ENCODE measurements around the gene RFPL3.

RFPL3 gene

GRCh38 chr22:32325416-32325801 lies 32.3 kb upstream of the RFPL3 start:
- TF ChIP-seq POLR2A (IDR thresholded peaks at IDR 0.05; ENCODE audit: low read length), result no peak
- TF ChIP-seq GATA1 (IDR thresholded peaks at IDR 0.05; ENCODE audit: low read depth, low read length), result no peak
- peak; percentile 40 to 57 for DNase-seq

GRCh38 chr22:32325811-32326237 lies 31.8 kb upstream of the RFPL3 start:
- no peak for DNase-seq
- TF ChIP-seq GATA1 (IDR thresholded peaks at IDR 0.05; ENCODE audit: low read depth, low read length) (no peak), POLR2A (IDR thresholded peaks at IDR 0.05; ENCODE audit: low read length) (no peak)

GRCh38 chr22:32326647-32327046 lies 31.0 kb upstream of the RFPL3 start:
- TF ChIP-seq GATA1 (IDR thresholded peaks at IDR 0.05; ENCODE audit: low read depth, low read length) (no peak), POLR2A (IDR thresholded peaks at IDR 0.05; ENCODE audit: low read length) (no peak)
- DNase-seq, result no peak

- no peak for DNase-seq
- TF ChIP-seq GATA1 (IDR thresholded peaks at IDR 0.05; ENCODE audit: low read depth, low read length) (no peak), POLR2A (IDR thresholded peaks at IDR 0.05; ENCODE audit: low read length) (no peak)
These were observed 30.6 kb upstream of the RFPL3 start for GRCh38 chr22:32327066-32327465.

GRCh38 chr22:32327596-32328171 lies 30.0 kb upstream of the RFPL3 start:
- TF ChIP-seq GATA1 (IDR thresholded peaks at IDR 0.05; ENCODE audit: low read depth, low read length) (no peak), POLR2A (IDR thresholded peaks at IDR 0.05; ENCODE audit: low read length) (no peak)
- DNase-seq, result no peak

GRCh38 chr22:32328306-32329201 lies 29.1 kb upstream of the RFPL3 start:
- TF ChIP-seq POLR2A (IDR thresholded peaks at IDR 0.05; ENCODE audit: low read length) (no peak), GATA1 (IDR thresholded peaks at IDR 0.05; ENCODE audit: low read depth, low read length) (no peak)
- DNase-seq, result no peak

GRCh38 chr22:32329202-32329645 lies 28.4 kb upstream of the RFPL3 start:
- TF ChIP-seq POLR2A (IDR thresholded peaks at IDR 0.05; ENCODE audit: low read length) (no peak), GATA1 (IDR thresholded peaks at IDR 0.05; ENCODE audit: low read depth, low read length) (no peak)
- DNase-seq, result no peak

- DNase-seq, result no peak
- no peak for TF ChIP-seq GATA1 (IDR thresholded peaks at IDR 0.05; ENCODE audit: low read depth, low read length)
- TF ChIP-seq POLR2A (IDR thresholded peaks at IDR 0.05; ENCODE audit: low read length), result no peak
These were observed 26.3 kb upstream of the RFPL3 start for GRCh38 chr22:32331236-32331917.

- no peak for TF ChIP-seq POLR2A (IDR thresholded peaks at IDR 0.05; ENCODE audit: low read length)
- TF ChIP-seq GATA1 (IDR thresholded peaks at IDR 0.05; ENCODE audit: low read depth, low read length), result no peak
- no peak for DNase-seq
These were observed 25.5 kb upstream of the RFPL3 start for GRCh38 chr22:32331918-32332725.

GRCh38 chr22:32333141-32333768 lies 24.4 kb upstream of the RFPL3 start:
- no peak for DNase-seq
- TF ChIP-seq GATA1 (IDR thresholded peaks at IDR 0.05; ENCODE audit: low read depth, low read length), result no peak
- no peak for TF ChIP-seq POLR2A (IDR thresholded peaks at IDR 0.05; ENCODE audit: low read length)

GRCh38 chr22:32333769-32334659 lies 23.7 kb upstream of the RFPL3 start:
- no peak for DNase-seq
- TF ChIP-seq POLR2A (IDR thresholded peaks at IDR 0.05; ENCODE audit: low read length) (no peak), GATA1 (IDR thresholded peaks at IDR 0.05; ENCODE audit: low read depth, low read length) (no peak)

GRCh38 chr22:32334660-32335365 lies 22.9 kb upstream of the RFPL3 start:
- TF ChIP-seq GATA1 (IDR thresholded peaks at IDR 0.05; ENCODE audit: low read depth, low read length), result no peak
- no peak for TF ChIP-seq POLR2A (IDR thresholded peaks at IDR 0.05; ENCODE audit: low read length)
- no peak for DNase-seq
